NCI-H2171 treated with DMSO at 0.1 percent for 48 hours (cell line): ENCODE data around the gene CDK11B.
"Not testable (repeated sequence)": the region's sequence is repeated elsewhere in the genome, so short reads cannot be mapped to it uniquely, and the experiment has no call there.

Experiments used
- DNase-seq: peaks from one replicate; lab custom pipeline; 2025; lab: John Stamatoyannopoulos, UW

CDK11B gene

DNA sequence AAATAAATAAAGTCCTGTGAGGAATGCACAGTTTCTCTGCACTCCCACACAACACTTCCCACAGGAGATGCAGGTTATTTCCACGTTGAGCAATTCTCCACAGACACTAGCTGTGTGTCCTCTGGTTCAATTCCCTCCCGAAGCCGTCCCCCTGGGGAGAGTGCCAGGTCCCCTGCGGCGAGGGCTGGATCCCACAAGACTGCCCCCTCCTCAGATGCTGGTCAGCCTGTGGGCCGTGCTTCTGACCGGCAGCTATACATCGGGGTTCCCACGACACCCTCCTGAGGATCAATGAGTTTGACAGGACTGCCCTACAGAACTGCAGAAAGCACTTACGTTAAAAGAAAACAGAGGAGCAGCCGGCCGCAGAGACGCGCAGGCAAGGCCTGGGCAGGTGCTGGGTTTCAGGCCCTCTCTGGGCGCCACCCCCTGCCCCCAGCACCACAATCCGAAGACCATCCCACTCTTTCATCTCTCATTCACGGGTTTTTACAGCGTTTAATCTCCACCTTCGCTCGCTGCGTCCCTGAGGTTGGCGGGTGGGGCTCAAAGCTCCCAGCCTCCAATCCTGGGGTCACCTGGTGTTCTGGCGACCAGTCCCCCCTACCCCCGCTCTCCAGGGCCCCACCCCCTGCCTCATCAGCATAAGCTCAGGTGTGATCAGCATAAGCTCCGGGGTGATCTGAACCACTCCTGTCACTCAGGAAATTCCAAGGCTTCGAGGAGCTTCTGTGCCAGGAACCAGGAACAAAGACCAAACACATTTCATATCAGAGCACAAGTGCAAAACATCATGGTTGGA lies 24.5 kb upstream of the CDK11B start:
- DNase-seq = no peak

DNA sequence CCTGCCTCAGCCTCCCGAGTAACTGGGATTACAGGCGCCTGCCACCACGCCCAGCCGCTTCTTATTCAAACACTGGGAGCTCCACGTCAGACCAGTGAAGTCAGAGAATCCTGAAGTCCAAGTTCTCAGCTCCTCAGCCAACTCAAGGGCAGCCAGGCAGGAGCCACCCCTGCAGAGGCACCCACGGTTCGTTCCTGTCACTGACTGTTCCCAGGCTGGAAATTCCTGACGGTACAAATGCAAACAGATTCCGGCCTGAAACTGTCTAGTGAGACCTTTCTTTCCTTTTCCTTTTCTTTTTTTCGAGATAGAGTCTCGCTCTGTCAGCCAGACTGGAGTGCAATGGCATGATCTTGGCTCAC lies 22.1 kb upstream of the CDK11B start:
- no peak for DNase-seq

DNA sequence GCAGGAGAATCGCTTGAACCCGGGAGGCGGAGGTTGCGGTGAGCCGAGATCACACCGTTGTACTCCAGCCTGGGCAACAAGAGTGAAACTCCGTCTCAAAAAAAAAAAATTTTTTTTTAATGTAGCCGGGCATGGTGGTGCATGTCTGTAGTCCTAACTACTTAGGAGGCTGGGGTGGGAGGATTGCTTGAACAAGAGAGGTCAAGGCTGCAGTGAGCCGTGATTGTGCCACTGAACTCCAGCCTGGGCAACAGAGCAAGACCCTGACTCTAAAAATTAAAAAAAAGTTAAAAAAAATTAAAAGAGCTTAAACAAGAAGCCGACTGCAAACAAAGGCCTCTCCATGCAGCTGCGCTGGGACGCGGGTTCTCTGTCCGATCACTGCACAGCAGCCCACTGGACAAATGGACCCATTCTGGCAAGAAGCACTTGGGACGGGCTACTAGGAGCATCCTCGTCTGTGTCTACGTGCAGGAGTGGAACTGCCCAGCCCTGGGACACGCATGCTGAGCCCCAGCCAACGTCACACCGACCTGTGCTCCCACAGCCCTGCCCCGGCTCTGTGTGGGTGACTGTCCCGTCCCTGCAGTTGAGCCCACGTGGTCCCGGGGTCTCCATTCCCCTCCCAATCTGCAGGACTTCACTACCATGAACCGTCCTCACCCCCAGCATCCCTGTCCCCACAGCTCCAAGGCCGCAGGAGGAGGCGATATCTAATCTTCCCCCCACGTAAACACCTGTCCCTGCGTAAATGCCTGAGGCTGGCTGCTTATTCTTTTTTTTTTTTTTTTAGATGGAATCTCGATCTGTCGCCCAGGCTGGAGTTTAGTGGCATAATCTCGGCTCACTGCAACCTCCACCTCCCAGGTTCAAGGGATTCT lies 21.5 kb upstream of the CDK11B start:
- DNase-seq = no peak

DNA sequence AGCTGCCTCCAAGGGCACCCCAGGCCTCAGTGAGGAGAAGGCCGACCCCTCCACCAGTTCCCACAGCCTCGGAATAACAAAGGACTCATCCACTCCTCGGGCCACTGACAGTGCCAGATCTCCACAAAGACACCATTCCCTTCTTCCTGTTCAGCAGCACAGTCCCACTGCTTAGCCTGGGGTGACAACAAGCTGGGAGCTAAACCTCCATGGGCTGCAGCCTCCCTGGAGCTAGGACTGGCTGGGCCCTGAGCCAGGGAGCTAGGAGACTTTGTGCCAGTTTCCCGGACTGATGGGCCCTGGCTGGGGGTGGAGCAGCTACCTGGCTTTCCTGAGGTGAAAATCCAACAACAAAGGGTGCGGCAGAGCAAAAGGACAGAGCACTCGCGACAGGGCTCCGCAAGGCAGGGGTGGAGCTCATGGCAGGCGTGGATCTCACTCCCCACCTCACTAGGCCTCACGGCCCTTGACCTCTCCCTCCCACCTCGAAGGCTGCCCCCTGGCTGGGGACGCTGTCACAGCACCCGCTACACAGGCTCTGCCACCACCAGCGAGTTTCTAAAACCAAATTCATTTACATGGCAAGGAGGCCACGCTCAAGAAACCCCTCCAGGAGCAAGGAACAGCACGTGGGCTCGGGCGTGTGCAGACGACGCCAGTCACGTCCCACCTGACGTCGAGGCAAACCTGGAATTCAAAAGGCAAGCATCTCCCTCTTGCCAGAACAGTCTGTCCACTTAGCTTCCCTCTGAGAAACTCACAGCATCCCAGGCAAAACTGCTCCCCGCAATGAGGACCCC lies 20.0 kb upstream of the CDK11B start:
- no peak for DNase-seq

DNA sequence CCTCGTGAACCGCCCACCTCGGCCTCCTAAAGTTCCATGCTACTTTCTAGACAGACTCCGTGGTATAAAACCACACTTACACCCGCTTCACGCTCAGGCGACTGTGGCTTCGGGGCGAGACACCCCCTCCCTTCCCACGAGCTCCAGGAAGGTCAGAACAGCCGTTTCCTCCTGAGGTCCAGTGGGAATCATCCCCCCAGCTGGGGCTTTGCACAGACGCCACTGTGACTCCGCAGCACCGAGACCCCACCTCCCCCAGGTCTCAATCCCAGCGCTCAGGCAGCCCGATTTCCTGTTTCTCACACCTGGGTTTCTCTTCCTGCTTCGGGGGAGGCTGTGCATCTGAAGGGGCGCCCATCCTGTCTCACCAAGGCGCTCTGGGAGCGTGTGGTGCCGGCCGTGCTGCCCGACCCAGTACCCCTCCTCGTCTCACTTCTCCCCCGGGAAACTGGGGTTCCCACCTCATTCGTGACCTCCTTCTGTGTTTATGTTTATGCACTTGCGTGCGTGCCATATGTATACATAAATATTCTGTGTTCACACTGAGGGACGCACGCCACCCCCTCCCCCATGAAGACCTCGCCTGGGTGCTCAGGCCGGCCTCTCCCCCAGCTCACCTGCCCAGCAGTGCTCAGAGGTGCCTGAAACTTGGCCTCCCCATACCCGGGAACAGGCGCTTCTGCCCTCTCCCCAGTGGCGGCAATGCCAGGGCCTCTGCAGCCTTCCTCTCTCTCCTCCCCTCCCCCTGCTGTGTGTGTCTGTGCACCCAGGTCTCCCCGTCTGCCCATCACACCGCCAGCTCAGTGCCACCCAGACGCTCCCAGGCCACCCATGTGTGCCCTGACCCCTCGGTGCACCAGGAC lies 19.1 kb upstream of the CDK11B start:
- no peak for DNase-seq

DNA sequence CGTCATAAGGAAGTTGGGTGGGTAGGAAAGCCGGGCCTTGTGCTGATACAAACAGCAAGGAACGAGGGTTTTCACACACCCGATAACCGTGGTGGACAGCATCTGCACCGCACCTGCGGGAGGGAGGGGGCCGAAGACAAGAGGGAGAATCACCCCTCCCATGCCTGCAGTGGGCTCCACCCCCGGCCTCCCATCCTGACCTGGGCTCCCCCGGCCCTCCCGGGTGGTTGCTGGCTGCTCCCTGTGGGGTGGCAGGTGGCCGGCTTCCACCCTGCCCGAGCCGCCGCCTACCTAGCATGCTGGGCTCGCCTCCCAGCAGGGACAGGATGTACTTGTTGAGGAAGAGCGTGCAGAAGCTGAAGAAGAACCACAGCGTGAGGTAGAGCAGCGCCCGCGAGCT lies 17.3 kb upstream of the CDK11B start:
- DNase-seq = not testable (repeated sequence)

DNA sequence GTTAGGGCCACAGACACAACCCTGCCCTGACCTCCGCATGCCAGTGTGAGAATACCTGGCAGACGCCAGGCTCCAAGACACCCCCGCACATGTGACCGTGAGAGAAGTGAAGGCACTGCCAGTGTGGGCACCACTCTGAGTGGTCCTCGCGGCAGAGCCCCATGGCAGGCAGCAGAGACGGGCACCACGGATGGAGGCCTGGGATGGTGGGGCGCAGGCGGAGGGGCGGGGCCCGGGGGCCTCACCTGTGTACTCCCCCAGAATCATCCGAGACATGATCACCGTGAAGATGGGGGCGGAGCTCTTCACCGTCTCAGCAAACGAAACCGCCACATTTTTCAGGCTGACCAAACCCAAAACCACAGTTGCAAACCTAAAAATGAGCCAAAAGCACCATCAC lies 16.4 kb upstream of the CDK11B start:
- not testable (repeated sequence) for DNase-seq

DNA sequence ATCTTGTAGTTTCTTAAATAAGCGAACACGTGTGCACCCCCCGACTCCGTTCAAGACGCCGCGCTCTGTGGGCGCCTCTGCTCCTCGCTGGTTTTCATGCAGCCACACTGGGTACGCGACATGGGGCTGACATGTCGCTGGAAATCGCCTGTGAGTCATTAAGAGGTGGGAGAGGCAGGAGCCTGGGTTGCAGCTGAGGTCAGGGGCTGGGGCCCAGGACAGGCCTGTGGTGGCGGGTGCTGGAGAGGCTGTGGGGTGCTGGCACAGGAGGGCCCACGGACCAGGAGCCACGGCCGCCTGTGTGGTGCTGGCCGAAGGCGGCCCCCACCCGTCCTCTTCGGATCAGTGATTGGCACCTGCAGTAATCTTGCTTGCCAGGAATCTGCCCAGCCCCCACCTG lies 16.0 kb upstream of the CDK11B start:
- not testable (repeated sequence) for DNase-seq

DNA sequence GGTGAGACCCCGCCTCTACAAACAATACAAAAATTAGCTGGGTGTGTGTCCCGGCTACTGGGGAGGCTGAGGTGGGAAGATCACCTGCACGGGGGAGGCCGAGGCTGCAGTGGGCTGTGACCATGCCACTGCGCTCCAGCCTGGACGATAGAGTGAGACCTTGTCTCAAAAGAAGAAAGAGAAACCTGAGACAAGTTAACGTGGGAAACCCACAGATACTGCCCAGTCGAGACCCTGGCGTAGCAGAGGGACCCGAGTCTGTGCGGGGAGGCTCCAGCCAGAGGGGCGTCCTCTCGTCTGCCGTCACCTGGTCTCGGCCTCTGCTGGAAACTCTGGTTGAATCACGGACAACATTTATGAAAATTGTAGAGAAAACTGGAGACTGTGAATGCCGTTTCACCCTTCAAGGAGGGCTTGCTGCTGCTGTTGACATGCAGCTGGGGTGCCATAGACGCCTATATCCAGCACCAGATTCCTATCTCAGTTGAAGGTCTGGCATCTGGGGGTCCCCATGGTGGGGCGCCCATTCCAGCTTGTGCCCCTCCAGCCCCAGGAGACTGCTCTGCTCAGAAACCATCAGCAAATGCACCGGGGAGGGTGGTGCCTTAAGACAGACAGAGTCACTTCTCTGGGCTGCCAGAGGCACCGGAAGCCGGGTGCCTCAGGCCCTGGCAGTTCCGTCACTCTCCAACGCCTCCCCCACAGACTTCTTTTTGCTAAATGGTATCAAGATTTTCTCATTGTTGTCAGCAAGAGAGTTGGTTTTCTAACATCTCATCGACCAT lies 13.6 kb upstream of the CDK11B start:
- no peak for DNase-seq

DNA sequence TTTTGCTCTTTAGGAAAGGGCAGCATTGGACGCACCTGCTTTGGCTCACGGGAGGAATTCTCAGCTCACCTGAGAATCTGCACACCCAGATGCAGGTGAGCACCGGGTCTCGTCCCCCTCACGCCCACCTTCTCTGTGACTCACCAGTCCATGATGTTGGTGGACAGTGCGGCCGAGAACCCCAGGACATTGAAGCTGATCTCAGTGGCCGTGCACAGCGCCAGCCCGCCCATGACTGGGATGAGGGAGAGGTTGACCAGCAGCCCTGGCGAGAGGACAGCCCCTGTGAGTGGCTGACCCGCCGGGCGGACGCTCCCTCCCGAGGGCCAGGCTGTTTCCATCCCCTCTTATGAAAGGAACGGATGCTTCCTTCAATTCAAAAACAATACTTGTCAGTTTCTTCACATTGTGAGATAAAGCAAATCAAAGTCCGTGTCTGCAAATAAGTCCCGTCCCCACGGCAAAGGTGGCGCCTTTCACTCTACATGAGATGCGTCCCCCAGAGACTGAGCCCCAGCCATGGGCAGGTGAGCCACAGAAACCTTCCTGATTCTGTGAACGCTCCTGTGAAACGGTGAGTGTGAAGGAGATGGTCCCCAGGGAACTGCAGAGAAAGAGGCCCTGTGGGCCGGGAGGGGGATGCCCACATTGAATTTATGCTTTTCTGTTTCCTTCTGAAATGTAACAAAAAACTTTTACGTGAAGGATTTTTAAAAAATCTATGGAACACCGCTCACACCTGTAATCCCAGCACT lies 12.7 kb upstream of the CDK11B start:
- DNase-seq = no peak

DNA sequence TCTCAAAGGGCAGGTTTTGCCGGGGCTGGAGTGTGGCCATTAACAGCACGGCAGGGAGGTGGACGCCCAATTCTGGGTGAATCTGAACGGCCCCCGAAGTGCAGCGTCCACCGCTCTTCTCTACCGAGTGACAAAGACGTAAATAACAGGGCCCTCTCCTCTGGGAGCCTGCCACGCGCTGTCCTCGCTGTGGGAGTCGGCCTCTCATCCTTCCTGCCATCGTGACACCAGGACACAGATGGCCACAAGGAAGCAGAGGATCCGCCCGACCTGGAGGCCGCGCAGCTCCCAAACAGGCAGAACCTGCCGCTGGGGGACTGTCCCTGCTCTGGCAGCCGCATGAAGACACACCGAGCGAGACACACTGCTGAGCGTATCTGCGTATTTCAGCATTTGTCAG lies 12.1 kb upstream of the CDK11B start:
- no peak for DNase-seq

DNA sequence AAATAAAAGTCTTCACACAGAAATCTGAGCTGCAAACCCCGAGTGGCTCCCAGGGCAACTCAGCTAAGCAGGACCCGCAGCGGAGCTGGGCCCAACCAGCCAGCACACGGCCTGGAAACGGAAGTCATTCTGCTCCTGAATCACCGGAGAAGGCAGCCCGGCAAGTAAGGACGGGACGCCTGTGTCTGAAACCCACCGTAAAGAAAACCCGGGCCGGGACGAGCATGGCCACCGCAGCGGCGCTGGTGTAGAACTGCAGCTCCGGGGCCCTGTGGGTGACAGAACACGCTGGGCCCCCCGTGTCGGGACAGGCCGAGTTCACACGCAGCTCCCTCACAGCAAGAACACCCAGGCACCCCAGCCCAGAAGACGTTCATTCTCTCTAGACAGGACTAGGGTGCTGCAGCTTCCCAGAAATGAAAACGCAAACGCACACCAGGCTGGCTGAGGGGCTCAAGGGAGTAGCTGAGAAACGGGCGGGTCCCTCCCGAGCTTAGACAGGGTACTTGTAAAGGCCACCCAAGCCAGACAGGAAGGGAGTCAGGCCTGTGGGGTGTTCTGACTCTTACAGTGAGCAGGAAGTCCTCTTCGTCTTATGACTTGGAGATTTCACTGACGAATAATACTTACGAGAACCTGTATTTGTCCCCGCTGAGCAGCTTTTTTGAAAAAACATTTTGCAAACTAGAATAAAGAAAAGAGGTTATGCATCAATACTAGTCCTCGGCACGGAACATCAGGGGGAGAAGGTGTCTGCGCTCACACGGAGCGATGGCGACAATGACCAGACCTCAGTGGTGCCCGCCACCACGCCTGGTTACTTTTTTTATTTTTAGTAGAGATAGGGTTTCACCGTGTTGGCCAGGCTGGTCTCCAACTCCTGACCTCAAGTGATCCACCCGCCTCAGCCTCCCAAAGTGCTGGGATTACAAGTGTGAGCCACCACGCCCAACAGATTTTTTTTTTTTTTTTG lies 10.9 kb upstream of the CDK11B start:
- DNase-seq = no peak

DNA sequence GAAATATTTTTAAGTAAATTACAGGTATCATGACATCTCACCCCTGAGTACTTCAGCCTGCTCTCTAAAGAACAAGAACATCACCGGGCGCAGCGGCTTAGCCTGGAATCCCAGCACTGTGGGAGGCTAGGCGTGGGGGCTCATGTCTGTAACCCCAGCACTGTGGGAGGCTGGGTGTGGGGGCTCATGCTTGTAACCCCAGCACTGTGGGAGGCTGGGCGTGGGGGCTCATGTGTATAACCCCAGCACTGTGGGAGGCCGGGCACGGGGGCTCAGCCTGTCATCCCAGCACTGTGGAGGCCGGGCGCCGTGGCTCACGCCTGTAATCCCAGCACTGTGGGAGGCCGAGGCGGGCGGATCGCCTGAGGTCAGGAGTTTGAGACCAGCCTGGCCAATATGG lies 7.7 kb upstream of the CDK11B start:
- DNase-seq = no peak

DNA sequence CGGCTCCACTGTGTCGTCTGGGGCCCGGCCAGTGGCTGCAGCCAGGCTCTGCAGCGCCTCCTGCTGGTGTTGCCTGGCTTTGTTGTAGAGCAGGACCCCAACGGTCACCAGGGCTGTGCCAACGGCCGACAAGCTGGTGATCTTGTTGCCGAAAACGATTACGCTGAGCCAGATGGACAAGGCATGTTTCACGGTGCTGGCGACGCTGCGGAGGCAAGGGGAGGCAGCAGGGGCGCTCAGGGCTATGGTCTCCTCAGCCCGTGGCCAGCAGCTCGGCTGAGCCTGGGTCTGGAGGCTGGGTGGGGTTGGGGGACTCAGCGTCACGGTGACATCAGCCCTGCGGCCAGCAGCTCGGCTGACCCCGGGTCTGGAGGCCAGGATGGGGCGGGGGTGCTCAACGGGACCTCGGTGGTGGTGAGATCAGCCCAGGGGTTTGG lies 7.0 kb upstream of the CDK11B start:
- no peak for DNase-seq

DNA sequence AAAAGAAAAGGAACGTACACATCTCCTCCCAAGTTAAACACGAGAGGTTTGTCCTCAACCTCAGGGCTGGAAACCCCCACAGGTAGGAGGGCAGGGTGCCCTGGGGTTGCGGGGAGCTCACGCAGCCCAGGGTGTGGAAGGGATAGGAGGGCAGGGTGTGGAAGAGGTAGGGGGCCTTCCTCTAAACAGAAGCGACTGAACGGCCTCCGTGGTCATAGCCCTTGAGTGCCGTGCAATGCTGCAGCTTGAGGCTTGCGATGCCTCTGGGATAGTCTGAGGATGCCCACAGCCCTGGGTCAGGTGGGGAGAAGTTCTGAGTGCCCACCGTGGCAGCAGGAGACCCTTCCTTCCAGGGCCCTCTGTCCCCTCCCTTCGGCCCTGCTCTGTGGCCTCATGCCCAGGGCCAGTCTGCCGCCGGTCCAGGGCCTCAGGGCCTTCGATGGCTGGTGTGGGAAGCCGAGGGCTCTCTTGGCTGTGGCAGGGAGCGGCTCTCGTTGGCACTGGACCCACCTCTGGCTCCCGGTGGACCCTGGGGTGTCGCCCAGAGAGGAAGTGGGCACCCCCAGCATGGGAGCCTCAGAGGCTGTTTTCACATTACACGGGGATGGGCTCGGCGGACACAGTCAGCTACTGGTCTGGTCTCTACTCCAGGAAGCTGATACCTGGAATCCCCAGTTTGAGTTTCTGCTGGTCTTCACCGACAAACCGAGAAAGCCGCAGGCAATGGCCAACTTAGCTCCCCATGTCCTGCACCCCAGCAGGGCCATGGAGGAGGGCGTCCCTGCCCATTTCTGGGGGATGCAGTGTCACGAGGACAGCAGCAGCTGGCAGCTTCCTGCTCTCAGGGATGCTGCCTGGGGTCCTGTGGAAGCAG lies 6.4 kb upstream of the CDK11B start:
- DNase-seq = no peak

DNA sequence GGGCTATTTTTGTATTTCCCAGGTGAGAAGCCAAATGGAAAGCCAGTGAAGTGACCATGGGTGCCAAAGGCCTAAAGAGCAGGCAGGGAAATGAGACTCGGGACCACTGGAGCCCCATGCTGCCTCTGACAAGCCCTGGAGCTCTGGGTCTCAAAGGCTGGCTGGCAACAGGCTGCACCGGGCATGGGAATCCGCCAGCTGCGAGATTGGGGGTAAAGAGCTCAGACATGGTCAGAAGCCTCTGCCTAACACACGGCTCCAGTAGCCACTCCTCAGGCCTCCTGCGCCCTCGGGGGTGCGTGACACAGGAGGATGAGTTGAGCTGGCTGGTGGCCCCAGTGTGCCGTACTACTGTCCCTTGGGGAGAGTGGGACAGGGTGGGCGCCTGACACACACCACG lies 5.5 kb upstream of the CDK11B start:
- DNase-seq = not testable (repeated sequence)

DNA sequence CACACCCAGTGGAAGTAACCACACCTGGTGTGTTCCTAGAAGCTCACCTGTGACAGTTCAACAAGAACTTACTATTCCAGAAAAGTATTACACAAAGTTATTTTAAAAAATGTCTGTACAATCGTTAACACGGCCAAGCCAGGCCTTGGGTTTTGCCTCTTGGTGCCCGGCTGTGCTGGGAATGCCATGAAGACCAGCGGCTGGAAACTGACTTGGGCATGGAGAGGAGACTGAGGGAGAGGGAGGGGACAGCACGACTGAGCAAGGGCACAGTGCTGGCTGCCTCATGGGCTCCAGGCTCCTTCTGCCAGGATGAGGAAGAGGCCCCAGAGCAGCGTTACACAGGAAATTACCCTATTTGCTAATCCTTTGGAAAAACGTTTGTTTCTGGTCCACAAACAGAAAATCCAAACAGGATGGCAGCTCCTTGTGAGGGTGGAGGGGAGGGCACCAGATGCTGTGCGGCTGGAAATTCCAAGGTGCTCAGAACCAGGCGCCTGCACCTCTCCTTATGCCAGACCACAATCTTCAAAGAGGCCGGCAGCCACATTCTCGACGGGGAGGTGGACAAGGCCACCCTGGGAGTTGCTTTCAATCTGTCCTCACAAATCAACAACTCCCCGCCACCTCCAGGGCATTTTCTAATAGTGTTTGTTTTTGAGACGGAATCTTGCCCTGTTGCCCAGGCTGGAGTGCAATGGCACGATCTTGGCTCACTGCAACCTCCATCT lies 4.2 kb upstream of the CDK11B start:
- DNase-seq = not testable (repeated sequence)
